Panc1 (cell line): Measurements from ENCODE around the gene RASGRP3. TPM values are rescaled to one million over a fixed set of nuclear protein-coding genes. Genes with fewer than 3 reads are reported as not detected.

Experiments used
- ATAC-seq: fragments of 200-7000 bp; cut with Tn5 transposase; 2 replicates; pipeline ENCODE4 v1.9.1; 2020; ENCODE audit warnings: mild to moderate bottlenecking, moderate library complexity
- BruUV-seq: library from RNA; stranded (reverse); fragments of 400-500 nt; replicated peaks from 2 replicates; lab custom pipeline; 2021; lab: Mats Ljungman, UMichigan
- CTCF ChIA-PET: fragments of 300-600 bp; sonication (Branson Sonifier 250); formaldehyde crosslinking; loops from one replicate; lab custom pipeline; 2022; ENCODE audit warnings: antibody characterized with exemption; lab: Charles Lee
- POLR2A ChIA-PET: fragments of 300-600 bp; sonication (Branson Sonifier 250); formaldehyde crosslinking; loops from one replicate; lab custom pipeline; 2022; ENCODE audit warnings: antibody characterized with exemption; lab: Charles Lee
- DNase-seq: peaks from one replicate; pipeline ENCODE4 v3.0.0-alpha.2; 2010; ENCODE audit warnings: low read depth, low spot score
- H3K27ac ChIP-seq: 2 replicates; pipeline ENCODE4 v1.5.1; 2011; ENCODE audit warnings: mild to moderate bottlenecking, low read length, inconsistent platforms
- H3K27me3 ChIP-seq: fragments of 200-500 bp; sonication (Bioruptor generic); 2 replicates; pipeline ENCODE4 v1.6.0; 2014; ENCODE audit warnings: low read length, inconsistent platforms; ENCODE audit not compliant: control insufficient read depth, insufficient read depth
- H3K36me3 ChIP-seq: fragments of 200-500 bp; sonication (Bioruptor generic); 2 replicates; pipeline ENCODE4 v1.5.1; 2014; ENCODE audit warnings: inconsistent platforms, mild to moderate bottlenecking, low read length, moderate library complexity; ENCODE audit not compliant: control insufficient read depth, insufficient read depth
- H3K4me1 ChIP-seq: 2 replicates; pipeline ENCODE4 v1.5.1; 2011; ENCODE audit warnings: inconsistent platforms, mild to moderate bottlenecking, low read length, moderate library complexity; ENCODE audit not compliant: control insufficient read depth, insufficient read depth
- H3K4me3 ChIP-seq, 2 experiments: 2 replicates each; pipeline ENCODE4 v1.5.1; 2011 to 2012; ENCODE audit warnings: low read depth in 2 of 2, low read length in 2 of 2, mild to moderate bottlenecking in 2 of 2, inconsistent platforms in 1 of 2, moderate library complexity in 1 of 2
- H3K9me3 ChIP-seq: fragments of 200-500 bp; sonication (Bioruptor generic); 2 replicates; pipeline ENCODE4 v1.5.1; 2014; ENCODE audit warnings: low read depth, mild to moderate bottlenecking, inconsistent platforms, low read length, moderate library complexity; ENCODE audit not compliant: control insufficient read depth, insufficient read depth
- POLR2AphosphoS5 ChIP-seq: IDR thresholded peaks from 2 replicates; pipeline ENCODE4 v1.6.1; 2012; ENCODE audit warnings: mild to moderate bottlenecking, low read depth, low read length, moderate library complexity
- SIN3A ChIP-seq: IDR thresholded peaks from 2 replicates; pipeline ENCODE4 v1.6.1; 2012; ENCODE audit warnings: low read depth, mild to moderate bottlenecking, low read length, moderate library complexity, borderline replicate concordance; ENCODE audit not compliant: insufficient read depth
- TCF7L2 ChIP-seq: IDR thresholded peaks from 2 replicates; pipeline ENCODE4 v1.6.1; 2011; ENCODE audit warnings: mild to moderate bottlenecking, low read depth, low read length, inconsistent platforms
- in situ Hi-C: cut with HindIII; loops from 2 replicates; pipeline ENCODE4 v1.10.0; 2016; ENCODE audit warnings: low sequenced_read_pairs, low pct_unique_long_range_greater_than_20kb
- intact Hi-C: fragments of 100-400 bp; cut with micrococcal nuclease; formaldehyde crosslinking; loops from one replicate; pipeline ENCODE4 v1.10.0; 2022; ENCODE audit not compliant: unreplicated experiment
- total RNA-seq: library from RNA; stranded (reverse); gene quantifications from one replicate; pipeline ENCODE4 v1.2.1, GENCODE V29; 2021; ENCODE audit not compliant: unreplicated experiment
- TF ChIP-seq, protein P1 (sequence below): fragments of 450-650 bp; IDR thresholded peaks from 2 replicates; pipeline ENCODE4 v1.5.1; 2017; ENCODE audit warnings: mild to moderate bottlenecking
- TF ChIP-seq, protein P2 (sequence below), 2 experiments: IDR thresholded peaks; 2 replicates each; pipeline ENCODE4 v1.6.1; 2011 to 2012; ENCODE audit warnings: low read depth in 2 of 2, control low read depth in 1 of 2, low read length in 1 of 2, mild to moderate bottlenecking in 1 of 2, moderate library complexity in 1 of 2; ENCODE audit not compliant: insufficient read depth in 1 of 2

The RASGRP3 gene
- total RNA-seq, 1 experiment from 2014 or later = 2.6 TPM

DNA sequence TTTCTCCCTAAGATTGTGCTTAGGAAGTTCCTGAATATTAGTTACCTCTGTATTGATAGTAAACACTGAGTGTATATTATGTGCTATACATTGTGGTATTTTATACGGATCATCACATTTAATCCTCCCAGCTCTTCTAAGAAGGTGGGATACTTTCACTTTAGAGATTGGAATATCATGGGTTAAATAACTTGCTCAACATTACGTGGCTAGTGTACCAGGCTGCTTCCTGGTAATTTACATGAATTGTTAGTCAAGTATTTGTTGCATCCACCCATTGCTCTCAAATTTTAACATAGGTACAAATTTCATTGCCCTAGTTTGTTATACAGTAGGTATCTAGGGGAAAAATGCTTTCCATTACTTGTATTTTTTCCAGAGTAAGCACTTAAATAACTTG is 101.2 kb downstream of the RASGRP3 start:
- CTCF ChIA-PET = no interaction called here
- no TSS peak for BruUV-seq
- in situ Hi-C loops (no loop called here), intact Hi-C loops (no loop called here)
- POLR2A ChIA-PET = no interaction called here
- Histone ChIP-seq H3K4me1 (no peaks in the 10 kb centered on the region), H3K9me3 (no peaks in the 10 kb centered on the region), H3K36me3 (no peaks in the 10 kb centered on the region), H3K27me3 (no peaks in the 10 kb centered on the region), H3K4me3 (no peak overlapping the region), H3K27ac (no peak overlapping the region)
- DNase-seq (no peak), ATAC-seq (no peak)
- TF ChIP-seq TCF7L2 = no peak
- TF ChIP-seq POLR2AphosphoS5 = no peak
- TF ChIP-seq, protein P1, sequence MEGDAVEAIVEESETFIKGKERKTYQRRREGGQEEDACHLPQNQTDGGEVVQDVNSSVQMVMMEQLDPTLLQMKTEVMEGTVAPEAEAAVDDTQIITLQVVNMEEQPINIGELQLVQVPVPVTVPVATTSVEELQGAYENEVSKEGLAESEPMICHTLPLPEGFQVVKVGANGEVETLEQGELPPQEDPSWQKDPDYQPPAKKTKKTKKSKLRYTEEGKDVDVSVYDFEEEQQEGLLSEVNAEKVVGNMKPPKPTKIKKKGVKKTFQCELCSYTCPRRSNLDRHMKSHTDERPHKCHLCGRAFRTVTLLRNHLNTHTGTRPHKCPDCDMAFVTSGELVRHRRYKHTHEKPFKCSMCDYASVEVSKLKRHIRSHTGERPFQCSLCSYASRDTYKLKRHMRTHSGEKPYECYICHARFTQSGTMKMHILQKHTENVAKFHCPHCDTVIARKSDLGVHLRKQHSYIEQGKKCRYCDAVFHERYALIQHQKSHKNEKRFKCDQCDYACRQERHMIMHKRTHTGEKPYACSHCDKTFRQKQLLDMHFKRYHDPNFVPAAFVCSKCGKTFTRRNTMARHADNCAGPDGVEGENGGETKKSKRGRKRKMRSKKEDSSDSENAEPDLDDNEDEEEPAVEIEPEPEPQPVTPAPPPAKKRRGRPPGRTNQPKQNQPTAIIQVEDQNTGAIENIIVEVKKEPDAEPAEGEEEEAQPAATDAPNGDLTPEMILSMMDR = no peak
- TF ChIP-seq, protein P2, sequence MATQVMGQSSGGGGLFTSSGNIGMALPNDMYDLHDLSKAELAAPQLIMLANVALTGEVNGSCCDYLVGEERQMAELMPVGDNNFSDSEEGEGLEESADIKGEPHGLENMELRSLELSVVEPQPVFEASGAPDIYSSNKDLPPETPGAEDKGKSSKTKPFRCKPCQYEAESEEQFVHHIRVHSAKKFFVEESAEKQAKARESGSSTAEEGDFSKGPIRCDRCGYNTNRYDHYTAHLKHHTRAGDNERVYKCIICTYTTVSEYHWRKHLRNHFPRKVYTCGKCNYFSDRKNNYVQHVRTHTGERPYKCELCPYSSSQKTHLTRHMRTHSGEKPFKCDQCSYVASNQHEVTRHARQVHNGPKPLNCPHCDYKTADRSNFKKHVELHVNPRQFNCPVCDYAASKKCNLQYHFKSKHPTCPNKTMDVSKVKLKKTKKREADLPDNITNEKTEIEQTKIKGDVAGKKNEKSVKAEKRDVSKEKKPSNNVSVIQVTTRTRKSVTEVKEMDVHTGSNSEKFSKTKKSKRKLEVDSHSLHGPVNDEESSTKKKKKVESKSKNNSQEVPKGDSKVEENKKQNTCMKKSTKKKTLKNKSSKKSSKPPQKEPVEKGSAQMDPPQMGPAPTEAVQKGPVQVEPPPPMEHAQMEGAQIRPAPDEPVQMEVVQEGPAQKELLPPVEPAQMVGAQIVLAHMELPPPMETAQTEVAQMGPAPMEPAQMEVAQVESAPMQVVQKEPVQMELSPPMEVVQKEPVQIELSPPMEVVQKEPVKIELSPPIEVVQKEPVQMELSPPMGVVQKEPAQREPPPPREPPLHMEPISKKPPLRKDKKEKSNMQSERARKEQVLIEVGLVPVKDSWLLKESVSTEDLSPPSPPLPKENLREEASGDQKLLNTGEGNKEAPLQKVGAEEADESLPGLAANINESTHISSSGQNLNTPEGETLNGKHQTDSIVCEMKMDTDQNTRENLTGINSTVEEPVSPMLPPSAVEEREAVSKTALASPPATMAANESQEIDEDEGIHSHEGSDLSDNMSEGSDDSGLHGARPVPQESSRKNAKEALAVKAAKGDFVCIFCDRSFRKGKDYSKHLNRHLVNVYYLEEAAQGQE (IDR thresholded peaks at IDR 0.05; ENCODE audit: insufficient read depth in 1 of 2, low read depth in 2 of 2, low read length in 1 of 2) = no peak
- TF ChIP-seq SIN3A = no peak

DNA sequence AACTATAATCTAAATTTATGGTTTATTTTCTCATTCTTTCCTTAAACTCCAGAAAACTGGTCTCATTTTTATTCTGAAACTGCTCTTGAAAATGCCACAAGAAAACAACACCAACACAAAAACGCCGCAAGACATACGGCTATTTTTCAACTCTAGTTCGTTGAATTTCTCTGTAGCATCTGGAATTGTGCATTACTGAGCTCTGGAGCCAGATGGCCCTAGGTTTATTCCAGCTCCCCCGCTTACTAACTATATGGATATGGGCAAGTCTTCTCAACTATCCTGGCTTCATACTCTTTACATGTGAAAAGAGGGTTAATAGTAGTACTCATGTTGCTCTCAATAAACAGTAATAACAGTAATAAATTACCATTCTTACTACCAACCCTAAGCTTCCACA is 102.8 kb downstream of the RASGRP3 start:
- CTCF ChIA-PET = interaction anchor here (0.8 kb wide), 1 partner anchor 546 kb away, joined by 4 read pairs; no protein-coding TSS in a partner anchor
- in situ Hi-C loops (no loop called here), intact Hi-C loops (no loop called here)
- no TSS peak for BruUV-seq
- ATAC-seq (no peak), DNase-seq (no peak)
- no peak overlapping the region for H3K4me3 ChIP-seq
- POLR2A ChIA-PET = no interaction called here
- H3K27me3 ChIP-seq = no peaks in the 10 kb centered on the region
- H3K4me1 ChIP-seq = no peaks in the 10 kb centered on the region
- H3K27ac ChIP-seq = no peak overlapping the region
- H3K9me3 ChIP-seq = no peaks in the 10 kb centered on the region
- TF ChIP-seq SIN3A = no peak
- no peak for TF ChIP-seq TCF7L2
- TF ChIP-seq, protein P1 = no peak
- TF ChIP-seq, protein P2 (IDR thresholded peaks at IDR 0.05; ENCODE audit: insufficient read depth in 1 of 2, low read depth in 2 of 2, low read length in 1 of 2) = no peak
- TF ChIP-seq POLR2AphosphoS5 = no peak
- peaks cover 5% of the 10 kb centered on the region; the same call in 1 of the 2 replicates for H3K36me3 ChIP-seq
